HepG2 (cell line): ENCODE data around the gene JAGN1. TPM values are rescaled to one million over a fixed set of nuclear protein-coding genes. Genes with fewer than 3 reads are reported as not detected.

Experiments used
- ARHGAP35 ChIP-seq: sonication (generic); formaldehyde crosslinking; IDR thresholded peaks from 2 replicates; pipeline ENCODE4 v1.9.0; 2022; ENCODE audit warnings: mild to moderate bottlenecking, inconsistent platforms, moderate library complexity, missing genetic modification reagents, borderline replicate concordance
- ATF6 ChIP-seq: sonication (generic); formaldehyde crosslinking; conservative IDR thresholded peaks from 2 replicates; pipeline ENCODE4 v1.4.0; 2020; ENCODE audit warnings: missing genetic modification reagents
- CBX2 ChIP-seq, 2 experiments: fragments of 200-600 bp in 1 of 2; sonication (generic); formaldehyde crosslinking in 1 of 2; IDR thresholded peaks; 2 replicates each; pipeline versions ENCODE4 v1.7.0 to v1.8.1; 2018 to 2022; ENCODE audit warnings: low read depth in 2 of 2, low read length in 1 of 2, mild to moderate bottlenecking in 1 of 2, missing genetic modification reagents in 1 of 2
- FOXK1 ChIP-seq: sonication (generic); formaldehyde crosslinking; IDR thresholded peaks from 2 replicates; pipeline ENCODE4 v1.4.0; 2020; ENCODE audit warnings: low read depth, missing genetic modification reagents, borderline replicate concordance
- GATAD1 ChIP-seq: IDR thresholded peaks from 2 replicates; pipeline ENCODE4 v1.6.1; 2016; ENCODE audit warnings: missing genetic modification reagents, missing compliant biosample characterization
- HMG20B ChIP-seq: conservative IDR thresholded peaks from 2 replicates; pipeline ENCODE4 v1.6.1; 2016; ENCODE audit warnings: missing genetic modification reagents, missing compliant biosample characterization
- HNRNPL ChIP-seq: fragments of 200-400 bp; formaldehyde crosslinking; IDR thresholded peaks from 2 replicates; pipeline ENCODE4 v1.6.1; 2017; ENCODE audit warnings: mild to moderate bottlenecking, low read depth, low read length
- MED1 ChIP-seq: sonication (generic); formaldehyde crosslinking; IDR thresholded peaks from 2 replicates; pipeline ENCODE4 v1.4.0; 2020; ENCODE audit warnings: missing genetic modification reagents
- NFE2L2 ChIP-seq: fragments of 150-350 bp; IDR thresholded peaks from 2 replicates; pipeline ENCODE4 v1.6.1; 2014; ENCODE audit warnings: low read length
- NR2F6 ChIP-seq, 2 experiments: IDR thresholded peaks; 2 replicates each; pipeline ENCODE4 v1.6.1; 2016; ENCODE audit warnings: antibody characterized with exemption in 1 of 2, mild to moderate bottlenecking in 1 of 2
- ONECUT2 ChIP-seq: sonication (generic); formaldehyde crosslinking; IDR thresholded peaks from 2 replicates; pipeline ENCODE4 v1.4.0; 2020; ENCODE audit warnings: missing genetic modification reagents
- PPARG ChIP-seq: conservative IDR thresholded peaks from 2 replicates; pipeline ENCODE4 v1.6.1; 2016; ENCODE audit warnings: missing biosample characterization, missing genetic modification reagents
- SMARCE1 ChIP-seq: fragments of 450-650 bp; IDR thresholded peaks from 2 replicates; pipeline ENCODE4 v1.6.1; 2017; ENCODE audit warnings: borderline replicate concordance
- SP2 ChIP-seq: sonication (generic); formaldehyde crosslinking; IDR thresholded peaks from 2 replicates; pipeline ENCODE4 v1.5.1; 2020; ENCODE audit warnings: mild to moderate bottlenecking, missing genetic modification reagents
- TCF12 ChIP-seq, 2 experiments: fragments of 450-650 bp in 1 of 2; sonication (generic) in 1 of 2; formaldehyde crosslinking in 1 of 2; IDR thresholded peaks; 2 replicates each; pipeline versions ENCODE4 v1.6.1 to v1.8.0; 2017 to 2022; ENCODE audit warnings: antibody characterized with exemption in 1 of 2, mild to moderate bottlenecking in 1 of 2, missing genetic modification reagents in 1 of 2, moderate library complexity in 1 of 2
- ZFY ChIP-seq: sonication (generic); formaldehyde crosslinking; IDR thresholded peaks from 2 replicates; pipeline ENCODE4 v1.4.0; 2020; ENCODE audit warnings: missing genetic modification reagents
- ZNF17 ChIP-seq: sonication (generic); formaldehyde crosslinking; IDR thresholded peaks from 2 replicates; pipeline ENCODE4 v1.5.0; 2020; ENCODE audit warnings: mild to moderate bottlenecking, missing genetic modification reagents
- ZNF331 ChIP-seq: sonication (generic); formaldehyde crosslinking; IDR thresholded peaks from 2 replicates; pipeline ENCODE4 v1.4.0; 2020; ENCODE audit warnings: missing genetic modification reagents
- ZNF468 ChIP-seq: sonication (generic); formaldehyde crosslinking; IDR thresholded peaks from 2 replicates; pipeline ENCODE4 v1.8.0; 2022; ENCODE audit warnings: mild to moderate bottlenecking, moderate library complexity, missing genetic modification reagents
- ZNF496 ChIP-seq: sonication (generic); formaldehyde crosslinking; IDR thresholded peaks from 2 replicates; pipeline ENCODE4 v1.8.1; 2023; ENCODE audit warnings: mild to moderate bottlenecking, moderate library complexity, missing genetic modification reagents; ENCODE audit not compliant: insufficient replicate concordance
- ZNF556 ChIP-seq: sonication (generic); formaldehyde crosslinking; IDR thresholded peaks from 2 replicates; pipeline ENCODE4 v1.4.0; 2020; ENCODE audit warnings: mild to moderate bottlenecking, missing genetic modification reagents, borderline replicate concordance
- polyA plus RNA-seq, 8 experiments: library from polyadenylated mRNA; depleted of rRNA in 3 of 8; stranded (reverse) in 7 of 8; unstranded in 1 of 8; fragments of >200 nt; fragmentation: Illumina TruSeq in 4 of 8; extraction: Trizol in 4 of 8; gene quantifications; 2 replicates each; pipeline versions ENCODE4 v1.2.1 to v1.2.3, GENCODE V29; 2011 to 2016; ENCODE audit warnings: low read depth in 4 of 8, missing spikeins in 1 of 8, mixed read lengths in 1 of 8; ENCODE audit not compliant: insufficient read depth in 1 of 8
- total RNA-seq, 5 experiments: library from RNA; depleted of rRNA; stranded (reverse); fragments of >200 nt; fragmentation: Illumina TruSeq; extraction: Trizol; gene quantifications; 2 replicates each; pipeline ENCODE4 v1.2.3, GENCODE V29; 2016; ENCODE audit warnings: low read depth in 1 of 5
- TF ChIP-seq, protein P1 (sequence below): sonication (generic); formaldehyde crosslinking; IDR thresholded peaks from 2 replicates; pipeline ENCODE4 v1.5.0; 2020; ENCODE audit warnings: missing genetic modification reagents
- TF ChIP-seq, protein P2 (sequence below): IDR thresholded peaks from 2 replicates; pipeline ENCODE4 v1.6.1; 2016; ENCODE audit warnings: low read depth
- TF ChIP-seq, protein P3 (sequence below): sonication (generic); formaldehyde crosslinking; conservative IDR thresholded peaks from 2 replicates; pipeline ENCODE4 v1.5.0; 2020; ENCODE audit warnings: missing genetic modification reagents

Gene JAGN1
- total and polyA plus RNA-seq, 2 of the 13 experiments (the other 11 are each of a cell fraction or from before 2014, with no cell fraction given) = 49.9 to 50.9 TPM

GRCh38 chr3:9878700-9879099, 11.7 kb upstream of the JAGN1 start (continued):
- TF ChIP-seq ZNF331 (peak; percentile 72; the same call in 1 of the 2 replicates), CBX2 (IDR thresholded peaks at IDR 0.05; ENCODE audit: low read depth, low read length) (no peak), CBX2 (CRISPR knock-in tag; IDR thresholded peaks at IDR 0.05; ENCODE audit: low read depth) (no peak), SP2 (CRISPR knock-in tag) (no peak), NFE2L2 (no peak), SMARCE1 (0 out of 2 replicates have a peak, but pooled peaks have one; percentile 38), MED1 (peak; percentile 85), ZNF17 (CRISPR knock-in tag) (no peak), ZNF556 (CRISPR knock-in tag) (no peak), FOXK1 (CRISPR knock-in tag) (0 out of 2 replicates have a peak, but pooled peaks have one; percentile 13), NR2F6 (IDR thresholded peaks at IDR 0.05) (no peak), NR2F6 (CRISPR knock-in tag; IDR thresholded peaks at IDR 0.05) (peak; percentile 48), ATF6 (CRISPR knock-in tag) (no peak), ONECUT2 (CRISPR knock-in tag) (no peak), ZNF496 (CRISPR knock-in tag) (no peak), PPARG (CRISPR knock-in tag) (peak; percentile 85), TCF12 (IDR thresholded peaks at IDR 0.05) (no peak), TCF12 (CRISPR knock-in tag; IDR thresholded peaks at IDR 0.05) (no peak), GATAD1 (no peak; the same call in 1 of the 2 replicates), HNRNPL (no peak), ZNF468 (CRISPR knock-in tag) (no peak), ZFY (no peak), ARHGAP35 (no peak), HMG20B (CRISPR knock-in tag) (no peak)
- TF ChIP-seq, protein P1, sequence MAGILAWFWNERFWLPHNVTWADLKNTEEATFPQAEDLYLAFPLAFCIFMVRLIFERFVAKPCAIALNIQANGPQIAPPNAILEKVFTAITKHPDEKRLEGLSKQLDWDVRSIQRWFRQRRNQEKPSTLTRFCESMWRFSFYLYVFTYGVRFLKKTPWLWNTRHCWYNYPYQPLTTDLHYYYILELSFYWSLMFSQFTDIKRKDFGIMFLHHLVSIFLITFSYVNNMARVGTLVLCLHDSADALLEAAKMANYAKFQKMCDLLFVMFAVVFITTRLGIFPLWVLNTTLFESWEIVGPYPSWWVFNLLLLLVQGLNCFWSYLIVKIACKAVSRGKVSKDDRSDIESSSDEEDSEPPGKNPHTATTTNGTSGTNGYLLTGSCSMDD = no peak
- TF ChIP-seq, protein P2, sequence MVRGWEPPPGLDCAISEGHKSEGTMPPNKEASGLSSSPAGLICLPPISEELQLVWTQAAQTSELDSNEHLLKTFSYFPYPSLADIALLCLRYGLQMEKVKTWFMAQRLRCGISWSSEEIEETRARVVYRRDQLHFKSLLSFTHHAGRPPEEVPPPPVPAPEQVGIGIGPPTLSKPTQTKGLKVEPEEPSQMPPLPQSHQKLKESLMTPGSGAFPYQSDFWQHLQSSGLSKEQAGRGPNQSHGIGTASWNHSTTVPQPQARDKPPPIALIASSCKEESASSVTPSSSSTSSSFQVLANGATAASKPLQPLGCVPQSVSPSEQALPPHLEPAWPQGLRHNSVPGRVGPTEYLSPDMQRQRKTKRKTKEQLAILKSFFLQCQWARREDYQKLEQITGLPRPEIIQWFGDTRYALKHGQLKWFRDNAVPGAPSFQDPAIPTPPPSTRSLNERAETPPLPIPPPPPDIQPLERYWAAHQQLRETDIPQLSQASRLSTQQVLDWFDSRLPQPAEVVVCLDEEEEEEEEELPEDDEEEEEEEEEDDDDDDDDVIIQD (CRISPR knock-in tag) = peak; percentile 69
- TF ChIP-seq, protein P3, sequence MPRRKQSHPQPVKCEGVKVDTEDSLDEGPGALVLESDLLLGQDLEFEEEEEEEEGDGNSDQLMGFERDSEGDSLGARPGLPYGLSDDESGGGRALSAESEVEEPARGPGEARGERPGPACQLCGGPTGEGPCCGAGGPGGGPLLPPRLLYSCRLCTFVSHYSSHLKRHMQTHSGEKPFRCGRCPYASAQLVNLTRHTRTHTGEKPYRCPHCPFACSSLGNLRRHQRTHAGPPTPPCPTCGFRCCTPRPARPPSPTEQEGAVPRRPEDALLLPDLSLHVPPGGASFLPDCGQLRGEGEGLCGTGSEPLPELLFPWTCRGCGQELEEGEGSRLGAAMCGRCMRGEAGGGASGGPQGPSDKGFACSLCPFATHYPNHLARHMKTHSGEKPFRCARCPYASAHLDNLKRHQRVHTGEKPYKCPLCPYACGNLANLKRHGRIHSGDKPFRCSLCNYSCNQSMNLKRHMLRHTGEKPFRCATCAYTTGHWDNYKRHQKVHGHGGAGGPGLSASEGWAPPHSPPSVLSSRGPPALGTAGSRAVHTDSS = no peak
